ENCODE measurements around the gene GABBR2.

The GABBR2 gene

GRCh38 chr9:98419260-98419603 lies 289.5 kb downstream of the GABBR2 start:
- TF ChIP-seq, protein P1, sequence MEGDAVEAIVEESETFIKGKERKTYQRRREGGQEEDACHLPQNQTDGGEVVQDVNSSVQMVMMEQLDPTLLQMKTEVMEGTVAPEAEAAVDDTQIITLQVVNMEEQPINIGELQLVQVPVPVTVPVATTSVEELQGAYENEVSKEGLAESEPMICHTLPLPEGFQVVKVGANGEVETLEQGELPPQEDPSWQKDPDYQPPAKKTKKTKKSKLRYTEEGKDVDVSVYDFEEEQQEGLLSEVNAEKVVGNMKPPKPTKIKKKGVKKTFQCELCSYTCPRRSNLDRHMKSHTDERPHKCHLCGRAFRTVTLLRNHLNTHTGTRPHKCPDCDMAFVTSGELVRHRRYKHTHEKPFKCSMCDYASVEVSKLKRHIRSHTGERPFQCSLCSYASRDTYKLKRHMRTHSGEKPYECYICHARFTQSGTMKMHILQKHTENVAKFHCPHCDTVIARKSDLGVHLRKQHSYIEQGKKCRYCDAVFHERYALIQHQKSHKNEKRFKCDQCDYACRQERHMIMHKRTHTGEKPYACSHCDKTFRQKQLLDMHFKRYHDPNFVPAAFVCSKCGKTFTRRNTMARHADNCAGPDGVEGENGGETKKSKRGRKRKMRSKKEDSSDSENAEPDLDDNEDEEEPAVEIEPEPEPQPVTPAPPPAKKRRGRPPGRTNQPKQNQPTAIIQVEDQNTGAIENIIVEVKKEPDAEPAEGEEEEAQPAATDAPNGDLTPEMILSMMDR (IDR thresholded peaks at IDR 0.05; ENCODE audit: insufficient read depth, missing control alignments) = no peak
- DNase-seq (ENCODE audit: insufficient read length, low spot score) = no peak

GRCh38 chr9:98418578-98419259 lies 290.0 kb downstream of the GABBR2 start:
- no peak for DNase-seq (ENCODE audit: insufficient read length, low spot score)
- FAIRE-seq = no peak
- TF ChIP-seq, protein P1 (IDR thresholded peaks at IDR 0.05; ENCODE audit: insufficient read depth, missing control alignments) = no peak

More at GRCh38 chr9:98419260-98419603, 289.5 kb downstream of the GABBR2 start:
- no peak for FAIRE-seq

DNA sequence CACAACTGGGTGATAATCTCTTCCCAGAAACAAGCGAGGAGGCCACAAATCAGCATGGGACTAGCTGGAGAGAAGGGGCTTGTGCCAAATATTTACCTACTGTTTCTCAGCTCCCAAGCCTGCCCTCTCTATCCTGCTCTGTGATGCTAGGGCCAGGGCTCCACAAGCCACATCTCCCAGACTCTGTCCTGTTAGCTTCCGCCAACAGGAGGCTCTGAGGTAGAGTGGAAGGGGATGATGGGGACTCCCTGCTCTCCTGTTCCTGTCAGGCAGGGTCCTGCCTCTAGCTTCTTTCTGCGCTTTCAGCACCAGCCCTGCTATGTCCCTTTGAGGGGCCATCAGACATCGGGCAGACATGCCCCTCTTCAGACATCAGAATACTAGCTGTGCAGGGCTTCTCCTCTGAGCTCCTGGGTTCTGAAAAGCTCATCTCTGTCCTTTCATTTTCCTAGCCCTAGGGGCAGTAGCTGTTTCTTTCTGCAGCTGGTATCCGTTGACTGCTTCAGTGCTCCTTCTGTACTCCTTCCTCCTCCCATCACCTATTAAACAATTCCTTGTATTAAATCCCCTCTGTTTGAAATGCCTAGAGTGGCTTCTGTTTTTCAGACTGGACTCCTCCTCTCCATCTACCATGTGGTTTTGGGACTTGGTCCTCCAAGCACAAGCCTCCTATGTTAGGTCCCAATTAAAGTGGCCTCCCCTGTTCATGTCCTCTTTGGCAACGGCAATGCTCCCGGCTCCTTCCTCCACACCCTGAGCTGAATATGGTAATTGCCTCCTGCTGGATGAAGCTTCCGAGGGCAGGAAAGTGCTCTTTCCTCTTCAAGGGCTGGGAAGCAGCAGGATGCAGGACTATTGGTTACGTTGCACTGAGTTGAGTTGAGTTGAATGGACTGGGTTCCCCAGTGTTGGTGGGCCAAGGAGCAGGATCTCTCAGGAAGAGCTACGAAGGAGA lies 292.2 kb downstream of the GABBR2 start:
- TF ChIP-seq, protein P1 (IDR thresholded peaks at IDR 0.05; ENCODE audit: insufficient read depth, missing control alignments) = no peak
- DNase-seq (ENCODE audit: insufficient read length, low spot score) (no peak), FAIRE-seq (no peak)

GRCh38 chr9:98415782-98416181 lies 293.0 kb downstream of the GABBR2 start:
- FAIRE-seq (no peak), DNase-seq (ENCODE audit: insufficient read length, low spot score) (no peak)
- TF ChIP-seq, protein P1 (IDR thresholded peaks at IDR 0.05; ENCODE audit: insufficient read depth, missing control alignments) = no peak

DNA sequence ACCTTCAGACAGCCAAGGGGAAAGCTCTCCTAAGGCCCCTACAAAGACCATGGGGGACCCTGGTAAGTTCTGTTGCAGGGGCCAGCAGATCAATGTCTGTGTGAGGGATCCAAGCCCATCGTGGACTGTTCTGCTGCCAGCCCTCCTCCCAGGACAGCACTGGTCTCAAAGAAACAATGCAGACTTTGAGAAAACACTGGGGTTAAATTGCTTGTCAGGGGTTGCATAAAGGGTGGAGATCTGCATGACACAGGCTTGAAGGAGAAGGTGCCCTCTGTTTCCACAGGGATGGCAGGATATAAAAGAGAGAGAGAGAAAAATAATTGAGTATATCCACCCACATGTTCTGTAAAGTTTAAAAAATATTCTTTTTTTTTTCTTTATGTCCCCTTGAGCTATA lies 295.7 kb downstream of the GABBR2 start:
- TF ChIP-seq, protein P1 (IDR thresholded peaks at IDR 0.05; ENCODE audit: insufficient read depth, missing control alignments) = no peak

GRCh38 chr9:98412101-98412842 lies 296.5 kb downstream of the GABBR2 start:
- TF ChIP-seq, protein P1 (IDR thresholded peaks at IDR 0.05; ENCODE audit: insufficient read depth, missing control alignments) = no peak
- no peak for DNase-seq (ENCODE audit: insufficient read length, low spot score)
- FAIRE-seq = no peak

More for the DNA sequence above, 295.7 kb downstream of the GABBR2 start:
- no peak for DNase-seq (ENCODE audit: insufficient read length, low spot score)
- FAIRE-seq = no peak

All from D721Med (cell line).